ENCODE results near the gene COLEC12. TPM values are rescaled to one million over a fixed set of nuclear protein-coding genes. Genes with fewer than 3 reads are reported as not detected.
A peak's percentile ranks its signal among the peaks of the same experiment; 100 is the strongest.

COLEC12 gene
- total RNA-seq, 1 experiment from 2014 or later = not detected

- Histone ChIP-seq H4K20me1 (ENCODE audit: insufficient read depth) (no peaks in the 10 kb centered on the region), H3K27ac (no peak overlapping the region), H3K36me3 (ENCODE audit: low read depth) (no peaks in the 10 kb centered on the region), H3K4me1 (replicated peaks; ENCODE audit: insufficient read depth) (no peaks in the 10 kb centered on the region), H3K9me2 (ENCODE audit: insufficient read depth) (no peaks in the 10 kb centered on the region), H3K4me2 (no peak overlapping the region), H3K4me3 (no peak overlapping the region), H3K79me2 (ENCODE audit: low read depth) (no peaks in the 10 kb centered on the region), H2AFZ (no peak overlapping the region), H3K9me3 (ENCODE audit: insufficient read depth, low read depth) (no peaks in the 10 kb centered on the region), H3F3A (ENCODE audit: insufficient read depth, low read depth) (no peaks in the 10 kb centered on the region), H3K27me3 (ENCODE audit: insufficient read depth, low read depth) (peaks cover 29% of the 10 kb centered on the region)
- no peak for DNase-seq
- POLR2A ChIA-PET (ENCODE audit: unreplicated experiment) = interaction anchor here (0.7 kb wide), 1 partner anchor 1011 kb away, joined by 8 read pairs; no protein-coding TSS in a partner anchor
- TF ChIP-seq CTCF (conservative IDR thresholded peaks at IDR 0.05) (no peak), EZH2 (IDR thresholded peaks at IDR 0.05; ENCODE audit: low read depth) (no peak)
- no TSS peak for BruUV-seq (replicated peaks)
- CTCF ChIA-PET = no interaction called here
- intact Hi-C loops (cut with micrococcal nuclease; ENCODE audit: unreplicated experiment) = no loop called here
These were observed 33.6 kb upstream of the COLEC12 start for GRCh38 chr18:533995-534601.

DNA sequence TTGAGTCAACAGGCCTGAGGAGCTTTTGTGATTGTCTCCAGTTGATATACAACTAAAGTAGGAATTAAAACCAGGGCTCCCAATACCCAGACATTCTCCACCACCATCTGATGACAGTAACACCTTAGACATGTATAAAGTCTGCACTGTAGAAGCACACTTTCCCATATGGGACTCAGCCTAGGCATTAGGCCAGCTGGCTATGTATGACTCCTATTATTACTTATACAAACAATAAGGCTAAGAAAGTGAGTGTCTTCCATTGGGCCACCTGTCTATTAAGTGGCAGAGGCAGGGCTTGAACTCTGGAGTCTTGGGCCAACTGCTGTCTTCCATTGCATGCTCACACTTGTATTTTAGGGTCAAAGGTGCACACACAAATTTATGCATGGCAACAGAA, 32.1 kb upstream of the COLEC12 start:
- Histone ChIP-seq H3K36me3 (ENCODE audit: low read depth) (no peaks in the 10 kb centered on the region), H2AFZ (no peak overlapping the region), H3K9me2 (ENCODE audit: insufficient read depth) (no peaks in the 10 kb centered on the region), H3K79me2 (ENCODE audit: low read depth) (no peaks in the 10 kb centered on the region), H3K4me1 (replicated peaks; ENCODE audit: insufficient read depth) (no peaks in the 10 kb centered on the region), H4K20me1 (ENCODE audit: insufficient read depth) (no peaks in the 10 kb centered on the region), H3K27me3 (ENCODE audit: insufficient read depth, low read depth) (peaks cover 40% of the 10 kb centered on the region), H3K9me3 (ENCODE audit: insufficient read depth, low read depth) (no peaks in the 10 kb centered on the region), H3K4me2 (no peak overlapping the region), H3K27ac (no peak overlapping the region), H3F3A (ENCODE audit: insufficient read depth, low read depth) (no peaks in the 10 kb centered on the region), H3K4me3 (no peak overlapping the region)
- intact Hi-C loops (cut with micrococcal nuclease; ENCODE audit: unreplicated experiment) = no loop called here
- ChIA-PET POLR2A (ENCODE audit: unreplicated experiment) (no interaction called here), CTCF (no interaction called here)
- DNase-seq = no peak
- no TSS peak for BruUV-seq (replicated peaks)
- TF ChIP-seq CTCF (conservative IDR thresholded peaks at IDR 0.05) (no peak), EZH2 (IDR thresholded peaks at IDR 0.05; ENCODE audit: low read depth) (no peak)

GRCh38 chr18:532018-532417, 31.5 kb upstream of the COLEC12 start:
- Histone ChIP-seq H3K4me2 (no peak overlapping the region), H3K79me2 (ENCODE audit: low read depth) (no peaks in the 10 kb centered on the region), H4K20me1 (ENCODE audit: insufficient read depth) (no peaks in the 10 kb centered on the region), H3K36me3 (ENCODE audit: low read depth) (no peaks in the 10 kb centered on the region), H3K4me1 (replicated peaks; ENCODE audit: insufficient read depth) (no peaks in the 10 kb centered on the region), H3F3A (ENCODE audit: insufficient read depth, low read depth) (no peaks in the 10 kb centered on the region), H2AFZ (no peak overlapping the region), H3K27me3 (ENCODE audit: insufficient read depth, low read depth) (peaks cover 44% of the 10 kb centered on the region), H3K4me3 (no peak overlapping the region), H3K9me2 (ENCODE audit: insufficient read depth) (no peaks in the 10 kb centered on the region), H3K27ac (no peak overlapping the region), H3K9me3 (ENCODE audit: insufficient read depth, low read depth) (no peaks in the 10 kb centered on the region)
- ChIA-PET CTCF (no interaction called here), POLR2A (ENCODE audit: unreplicated experiment) (no interaction called here)
- intact Hi-C loops (cut with micrococcal nuclease; ENCODE audit: unreplicated experiment) = no loop called here
- DNase-seq = peak in 1 of 2 experiments; percentile 2
- TF ChIP-seq EZH2 (IDR thresholded peaks at IDR 0.05; ENCODE audit: low read depth) (no peak), CTCF (conservative IDR thresholded peaks at IDR 0.05) (no peak)
- no TSS peak for BruUV-seq (replicated peaks)
